NCI-H526 treated with DMSO at 0.1 percent for 48 hours (cell line): Measurements from ENCODE around the gene PLPPR2.
A peak's percentile ranks its signal among the peaks of the same experiment; 100 is the strongest.
"Not testable (repeated sequence)": the region's sequence is repeated elsewhere in the genome, so short reads cannot be mapped to it uniquely, and the experiment has no call there.

ENCODE experiments used
- DNase-seq: peaks from one replicate; lab custom pipeline; 2025; lab: John Stamatoyannopoulos, UW

Gene PLPPR2

DNA sequence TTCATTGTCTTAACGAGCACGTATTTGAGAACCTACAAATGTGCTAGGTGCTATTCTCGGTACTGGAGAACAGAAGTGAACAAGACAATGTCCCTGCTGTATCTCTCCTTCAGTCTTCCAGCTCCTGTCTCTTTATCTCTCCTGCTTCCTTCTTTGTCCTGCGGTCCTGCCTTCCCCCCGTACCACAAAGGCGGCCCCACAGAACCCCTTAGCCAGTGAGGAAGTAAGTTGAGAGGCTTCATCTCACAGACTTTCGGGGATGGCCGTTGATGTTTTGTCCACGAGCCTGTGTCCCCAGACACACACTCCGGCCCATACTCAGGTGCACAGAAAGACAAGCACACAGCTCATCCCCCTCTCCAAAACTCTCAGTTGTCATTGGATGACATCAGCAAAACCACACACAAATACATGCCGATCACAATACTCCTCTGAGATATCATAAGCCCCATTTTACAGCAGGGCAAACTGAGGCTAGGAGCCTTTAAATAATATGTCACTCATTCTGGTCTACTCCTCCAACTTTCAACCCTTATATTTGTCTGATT lies 18.7 kb downstream of the PLPPR2 start:
- DNase-seq, result no peak

DNA sequence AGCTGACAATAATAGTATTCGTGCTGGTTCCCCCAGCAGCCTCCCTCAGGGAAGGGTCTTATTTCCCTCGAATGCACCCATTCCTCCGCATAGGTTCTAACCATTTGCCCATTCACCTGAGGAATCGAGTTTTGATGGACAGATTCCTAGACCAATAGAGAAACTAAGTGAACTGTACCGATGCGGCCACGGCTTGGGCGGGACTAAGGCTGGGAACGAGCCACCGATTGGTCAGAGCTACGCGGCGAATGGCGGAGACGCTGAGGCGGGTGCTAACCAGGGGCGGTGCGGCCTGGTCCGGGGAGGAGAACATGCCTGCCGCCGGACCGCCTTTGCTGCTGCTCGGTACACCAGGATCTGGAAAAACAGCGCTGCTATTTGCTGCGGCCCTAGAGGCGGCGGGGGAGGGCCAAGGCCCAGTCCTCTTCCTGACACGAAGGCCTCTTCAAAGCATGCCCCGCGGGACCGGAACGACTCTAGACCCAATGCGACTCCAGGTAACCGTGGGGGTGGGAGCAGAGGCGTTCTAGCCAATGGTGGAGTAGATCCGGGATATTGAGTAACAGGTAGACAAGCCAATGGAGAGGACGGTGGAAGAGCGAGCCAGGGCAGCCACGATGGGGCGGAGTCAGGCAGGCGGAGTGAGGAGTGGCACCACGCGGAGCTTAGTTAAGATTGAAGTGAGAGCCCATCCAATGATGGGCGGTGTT lies 19.4 kb downstream of the PLPPR2 start, which contains the start of gene SWSAP1:
TSS of gene SWSAP1 (plus strand) at position 234 of the 710 bp plus-strand sequence. CDS start at position 249, 15 bp downstream.
- DNase-seq, result peak; percentile 97

GRCh38 chr19:11375143-11375948 lies 20.1 kb downstream of the PLPPR2 start:
- no peak for DNase-seq

DNA sequence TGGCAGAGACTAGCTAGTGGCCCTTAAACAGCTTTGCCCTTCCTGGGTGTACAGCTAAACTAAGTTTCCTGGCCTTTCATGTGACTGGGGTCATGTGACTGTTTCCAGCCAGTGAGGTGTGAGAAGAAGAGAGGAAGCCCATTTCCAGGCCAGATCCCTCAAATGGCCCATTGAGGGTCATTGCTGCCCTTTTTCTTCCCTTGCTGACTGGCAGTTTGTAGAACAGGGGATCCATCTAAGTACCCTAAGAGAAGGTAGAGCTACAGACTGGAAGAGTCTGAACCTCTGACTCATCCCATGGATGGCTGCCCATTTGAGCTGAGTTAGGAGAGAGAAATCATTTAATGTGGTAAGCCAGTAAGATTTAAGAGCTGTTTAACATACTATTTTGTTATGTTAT lies 22.0 kb downstream of the PLPPR2 start:
- no peak for DNase-seq

- no peak for DNase-seq
Measured at GRCh38 chr19:11377756-11378155, 22.5 kb downstream of the PLPPR2 start.

DNA sequence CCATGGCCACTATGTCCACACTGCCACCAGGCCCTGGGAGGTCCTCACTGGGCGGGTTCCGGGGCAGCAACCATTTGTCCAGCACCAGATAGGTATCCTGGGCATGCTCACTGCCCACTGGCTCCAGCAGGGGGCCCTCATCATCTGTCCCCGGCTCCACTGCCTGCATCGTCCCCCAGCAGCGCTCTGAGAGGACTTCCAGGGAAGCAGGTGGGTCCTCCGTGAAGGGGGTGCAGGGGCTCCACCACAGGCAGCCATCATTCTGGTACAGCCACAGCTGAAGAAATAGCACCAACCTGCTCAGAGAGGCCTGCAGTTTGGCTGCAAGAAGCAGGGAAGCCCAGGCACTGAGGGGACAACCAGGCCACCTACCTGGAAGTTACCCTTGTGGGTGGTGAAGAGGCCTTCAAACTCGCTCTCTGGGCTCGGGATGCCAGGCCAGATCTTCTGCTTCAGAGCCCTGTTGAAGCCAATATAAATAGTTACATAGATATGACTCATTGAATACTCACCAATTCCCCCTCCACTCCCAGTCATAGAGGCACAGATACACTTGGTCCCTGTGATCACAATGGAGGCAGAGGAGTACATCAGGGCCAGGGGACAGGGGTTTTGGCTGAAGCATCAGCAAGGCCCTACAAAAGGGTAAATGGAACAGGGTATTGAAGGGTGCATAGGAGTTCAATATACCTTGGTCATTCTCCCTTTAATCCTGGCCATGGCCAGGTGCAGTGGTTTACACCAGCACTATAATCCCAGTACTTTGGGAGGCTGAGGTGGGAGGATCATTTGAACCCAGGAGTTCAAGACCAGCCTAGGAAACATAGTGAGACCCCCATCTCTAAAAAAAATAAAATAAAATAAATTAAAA lies 23.3 kb downstream of the PLPPR2 start:
- DNase-seq, result no peak

GRCh38 chr19:11379269-11379845 lies 24.1 kb downstream of the PLPPR2 start:
- not testable (repeated sequence) for DNase-seq

- DNase-seq, result no peak
Measured at GRCh38 chr19:11379857-11380350, 24.7 kb downstream of the PLPPR2 start.

DNA sequence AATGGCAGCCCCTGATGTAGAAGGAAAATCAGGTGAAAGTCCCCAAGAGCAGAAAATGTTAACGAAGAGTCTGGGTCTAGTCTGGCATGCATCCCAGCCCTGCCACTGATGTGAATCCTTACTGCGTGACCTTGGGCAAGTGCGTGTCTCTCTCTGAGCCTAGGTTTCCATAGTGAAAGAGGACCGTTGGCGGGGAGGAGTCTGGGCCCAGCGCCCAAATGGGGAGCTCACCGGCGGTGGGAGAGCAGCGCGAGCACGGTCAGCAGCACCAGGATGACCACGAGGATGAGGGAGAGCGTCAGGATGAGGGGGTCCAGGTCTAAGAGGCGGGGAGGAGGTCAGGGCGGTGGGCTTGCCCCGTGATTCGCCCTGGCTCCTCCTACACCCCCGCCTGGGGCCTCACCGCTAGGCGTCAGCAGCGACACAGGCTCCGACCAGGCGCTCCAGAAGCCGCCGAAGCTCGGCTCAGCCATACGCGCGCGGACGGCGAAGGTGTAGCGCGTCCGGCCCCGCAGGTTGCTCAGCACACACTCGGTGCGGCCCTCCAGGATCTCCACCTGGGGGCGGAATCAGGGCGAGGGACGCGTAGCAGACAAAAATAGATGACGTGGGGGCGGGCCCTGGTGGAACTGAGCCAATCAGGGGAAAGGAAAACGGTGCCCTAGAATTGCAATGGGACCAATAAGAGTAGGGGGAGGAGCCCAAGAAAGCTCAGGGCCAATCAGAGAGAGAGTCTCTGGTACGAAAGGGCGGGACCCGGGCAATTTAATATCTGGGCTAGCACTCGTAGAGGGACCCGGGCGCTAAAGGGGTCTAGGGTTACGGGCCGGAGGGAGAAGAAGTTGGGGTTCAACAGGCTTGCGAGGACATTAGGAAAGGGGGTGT lies 25.7 kb downstream of the PLPPR2 start:
- DNase-seq, result peak; percentile 94

- DNase-seq, result no peak
Measured at GRCh38 chr19:11382898-11383705, 27.9 kb downstream of the PLPPR2 start.

GRCh38 chr19:11383706-11384048 lies 28.4 kb downstream of the PLPPR2 start:
- DNase-seq, result no peak

GRCh38 chr19:11384778-11385129 lies 29.5 kb downstream of the PLPPR2 start:
- no peak for DNase-seq

- no peak for DNase-seq
Measured at GRCh38 chr19:11387162-11388034, 32.2 kb downstream of the PLPPR2 start.

GRCh38 chr19:11390359-11390758 lies 35.1 kb downstream of the PLPPR2 start:
- DNase-seq, result no peak

- DNase-seq, result no peak
Measured at GRCh38 chr19:11390933-11391680, 35.9 kb downstream of the PLPPR2 start.

DNA sequence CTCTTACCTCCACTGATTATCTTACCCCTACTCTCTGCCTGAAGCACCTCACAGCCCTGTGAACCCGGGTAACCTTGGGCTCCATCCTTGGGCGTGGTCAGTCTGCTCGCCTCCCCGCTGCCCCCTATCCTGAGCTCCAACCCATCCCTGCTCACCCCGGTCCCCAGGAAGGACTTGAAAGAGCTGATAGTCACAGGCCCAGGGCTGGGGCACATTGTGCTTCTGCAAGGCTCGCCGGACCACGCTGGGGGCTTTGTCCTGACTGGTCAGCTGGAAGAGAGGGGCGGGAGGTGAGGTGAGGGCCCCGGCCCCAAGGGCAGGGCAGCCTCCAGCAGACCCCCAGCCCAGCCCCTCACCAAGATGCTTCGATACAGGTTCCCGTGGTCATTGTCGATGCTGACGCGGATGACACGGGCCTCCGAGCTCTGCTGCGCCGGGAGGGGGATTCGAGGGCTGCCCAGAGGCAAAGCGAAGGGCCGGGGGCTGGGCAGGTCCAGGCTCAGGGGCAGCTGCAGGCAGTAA lies 41.9 kb downstream of the PLPPR2 start:
- no peak for DNase-seq

DNA sequence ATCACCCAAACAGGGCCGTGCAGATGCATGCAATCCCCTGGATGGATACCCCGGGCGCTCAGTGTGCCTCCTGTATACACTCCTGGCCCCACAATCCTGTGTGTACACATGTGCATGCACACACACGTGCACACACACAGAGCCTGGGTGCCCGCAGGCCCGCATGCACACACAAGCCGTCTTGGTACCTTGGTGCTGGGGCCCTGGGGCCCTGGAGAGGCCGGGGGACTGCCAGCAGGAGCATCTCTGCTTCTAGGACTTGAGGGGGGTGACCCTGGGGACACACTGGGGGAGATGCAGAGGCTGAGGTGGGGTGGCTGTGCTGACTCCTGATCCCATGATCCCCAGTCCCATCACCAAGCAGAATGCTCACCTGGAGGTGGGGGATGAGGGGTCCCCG lies 44.4 kb downstream of the PLPPR2 start:
- no peak for DNase-seq

- no peak for DNase-seq
Measured at GRCh38 chr19:11400798-11401197, 45.6 kb downstream of the PLPPR2 start.
